GM23338 (cell line): ENCODE results near the gene GRIN2A. TPM values are rescaled to one million over a fixed set of nuclear protein-coding genes. Genes with fewer than 3 reads are reported as not detected.

Experiments
- ATAC-seq: fragments of 200-7000 bp; cut with Tn5 transposase; 3 replicates; pipeline ENCODE4 v1.9.1; 2020
- DNase-seq: peaks from one replicate; pipeline ENCODE4 v3.0.0-alpha.2; 2015; ENCODE audit warnings: low spot score
- H2AFZ ChIP-seq: fragments of 200-600 bp; sonication (generic); 2 replicates; pipeline ENCODE4 v1.8.0; 2016; ENCODE audit warnings: antibody characterized with exemption, mild to moderate bottlenecking, moderate library complexity
- H3F3A ChIP-seq: fragments of 200-600 bp; sonication (generic); replicated peaks from 2 replicates; pipeline ENCODE4 v1.8.0; 2017; ENCODE audit warnings: antibody characterized with exemption, mixed run types, low read depth
- H3K27ac ChIP-seq: fragments of 200-600 bp; sonication (generic); 2 replicates; pipeline ENCODE4 v1.6.1; 2016; ENCODE audit warnings: low read depth
- H3K27me3 ChIP-seq: fragments of 200-600 bp; sonication (generic); 2 replicates; pipeline ENCODE4 v1.8.0; 2016; ENCODE audit warnings: mild to moderate bottlenecking, mixed run types, moderate library complexity; ENCODE audit not compliant: insufficient read depth
- H3K36me3 ChIP-seq: fragments of 200-600 bp; sonication (generic); 2 replicates; pipeline ENCODE4 v1.8.0; 2016; ENCODE audit warnings: mild to moderate bottlenecking; ENCODE audit not compliant: insufficient read depth
- H3K4me1 ChIP-seq: fragments of 200-600 bp; sonication (generic); 2 replicates; pipeline ENCODE4 v1.8.0; 2016; ENCODE audit warnings: mild to moderate bottlenecking, moderate library complexity; ENCODE audit not compliant: insufficient read depth
- H3K4me2 ChIP-seq: fragments of 200-600 bp; sonication (generic); 2 replicates; pipeline ENCODE4 v1.7.1; 2017; ENCODE audit warnings: mixed run types
- H3K4me3 ChIP-seq: fragments of 200-600 bp; sonication (generic); 2 replicates; pipeline ENCODE4 v1.6.1; 2016; ENCODE audit warnings: mixed run types
- H3K79me2 ChIP-seq: fragments of 200-600 bp; sonication (generic); replicated peaks from 2 replicates; pipeline ENCODE4 v1.8.0; 2017; ENCODE audit warnings: mild to moderate bottlenecking; ENCODE audit not compliant: insufficient read depth
- H3K9me2 ChIP-seq: fragments of 200-600 bp; sonication (generic); 2 replicates; pipeline ENCODE4 v1.8.0; 2017; ENCODE audit not compliant: insufficient read depth
- H4K20me1 ChIP-seq: fragments of 200-600 bp; sonication (generic); replicated peaks from 2 replicates; pipeline ENCODE4 v1.8.0; 2017; ENCODE audit warnings: mild to moderate bottlenecking; ENCODE audit not compliant: insufficient read depth
- H3K27ac Mint-ChIP-seq: 2 replicates; pipeline ENCODE4 v1.8.0; 2020; ENCODE audit warnings: inconsistent platforms, mild to moderate bottlenecking, moderate library complexity, mixed read lengths
- H3K27me3 Mint-ChIP-seq: 3 replicates; pipeline ENCODE4 v1.8.0; 2022; ENCODE audit warnings: low read depth, mild to moderate bottlenecking, moderate library complexity, mixed read lengths, inconsistent platforms; ENCODE audit not compliant: insufficient read depth, poor library complexity
- H3K36me3 Mint-ChIP-seq: 3 replicates; pipeline ENCODE4 v1.8.0; 2021; ENCODE audit warnings: low read depth, mild to moderate bottlenecking, inconsistent platforms, moderate library complexity, mixed read lengths
- H3K4me1 Mint-ChIP-seq: 3 replicates; pipeline ENCODE4 v1.8.0; 2020; ENCODE audit warnings: mild to moderate bottlenecking, inconsistent platforms, mixed read lengths
- H3K4me3 Mint-ChIP-seq: 3 replicates; pipeline ENCODE4 v1.8.0; 2021; ENCODE audit warnings: moderate library complexity, mild to moderate bottlenecking, inconsistent platforms, mixed read lengths
- H3K9me3 Mint-ChIP-seq: 3 replicates; pipeline ENCODE4 v1.8.0; 2020; ENCODE audit warnings: moderate library complexity, mild to moderate bottlenecking, inconsistent platforms, mixed read lengths
- CREB1 ChIP-seq: fragments of 250-450 bp; sonication (Bioruptor Pico); IDR thresholded peaks from 2 replicates; pipeline ENCODE4 v1.5.0; 2020; ENCODE audit warnings: low read depth, mild to moderate bottlenecking, moderate library complexity
- CTCF ChIP-seq, 2 experiments: fragments of 200-600 bp in 1 of 2; sonication (generic) in 1 of 2; conservative IDR thresholded peaks; 2 replicates each; pipeline versions ENCODE4 v1.5.1 to v1.6.1; 2016 to 2017; ENCODE audit warnings: antibody characterized with exemption in 2 of 2, low read depth in 2 of 2, mild to moderate bottlenecking in 2 of 2, moderate library complexity in 1 of 2
- ETS1 ChIP-seq: IDR thresholded peaks from 2 replicates; pipeline ENCODE4 v1.6.1; 2016; ENCODE audit warnings: antibody characterized with exemption
- EZH2 ChIP-seq: fragments of 200-600 bp; sonication (generic); IDR thresholded peaks from one replicate; pipeline ENCODE4 v1.8.0; 2017; ENCODE audit warnings: antibody characterized with exemption, mild to moderate bottlenecking, low read depth; ENCODE audit not compliant: unreplicated experiment
- EZH2phosphoT487 ChIP-seq: fragments of 200-600 bp; sonication (generic); IDR thresholded peaks from one replicate; pipeline ENCODE4 v1.8.1; 2018; ENCODE audit warnings: antibody characterized with exemption; ENCODE audit not compliant: unreplicated experiment
- JUNB ChIP-seq: IDR thresholded peaks from one replicate; pipeline ENCODE4 v1.6.1; 2016; ENCODE audit warnings: antibody characterized with exemption; ENCODE audit not compliant: unreplicated experiment
- NANOG ChIP-seq: IDR thresholded peaks from 2 replicates; pipeline ENCODE4 v1.6.1; 2016; ENCODE audit warnings: antibody characterized with exemption, borderline replicate concordance
- POLR2AphosphoS5 ChIP-seq: IDR thresholded peaks from 2 replicates; pipeline ENCODE4 v1.6.1; 2016; ENCODE audit warnings: antibody characterized with exemption, low read depth
- REST ChIP-seq: IDR thresholded peaks from one replicate; pipeline ENCODE4 v1.6.1; 2018; ENCODE audit warnings: antibody characterized with exemption; ENCODE audit not compliant: unreplicated experiment
- STAT1 ChIP-seq: IDR thresholded peaks from one replicate; pipeline ENCODE4 v1.6.1; 2016; ENCODE audit warnings: antibody characterized with exemption; ENCODE audit not compliant: unreplicated experiment
- ZNF114 ChIP-seq: fragments of 250-450 bp; sonication (Bioruptor Pico); IDR thresholded peaks from 2 replicates; pipeline ENCODE4 v1.5.0; 2020; ENCODE audit warnings: mild to moderate bottlenecking, moderate library complexity
- ZNF331 ChIP-seq: fragments of 250-450 bp; sonication (Bioruptor Pico); IDR thresholded peaks from 2 replicates; pipeline ENCODE4 v1.5.0; 2020; ENCODE audit warnings: low read depth, mild to moderate bottlenecking, moderate library complexity
- ZNF462 ChIP-seq: fragments of 250-450 bp; sonication (Bioruptor Pico); IDR thresholded peaks from 2 replicates; pipeline ENCODE4 v1.5.0; 2020; ENCODE audit warnings: mild to moderate bottlenecking, moderate library complexity
- polyA plus RNA-seq: library from polyadenylated mRNA; unstranded; fragments of >200 nt; fragmentation: Nextera tagmentation; extraction: Ambion mirVana; gene quantifications from 2 replicates; pipeline ENCODE4 v1.2.1, GENCODE V29; 2016
- total RNA-seq: library from RNA; depleted of rRNA; stranded (reverse); fragments of >200 nt; shearing (Covaris generic); gene quantifications from 2 replicates; pipeline ENCODE4 v1.2.3, GENCODE V29; 2014

GRIN2A gene
- total and polyA plus RNA-seq, 2 experiments from 2014 or later, result 0.89 to 5.1 TPM

GRCh38 chr16:10180771-10181163 is 1.5 kb downstream of the GRIN2A start:
- ATAC-seq, result peak; percentile 53
- H3K27me3 Mint-ChIP-seq, result peaks cover 40% of the 10 kb centered on the region
- peak overlapping the region; percentile 84 for H3K4me3 ChIP-seq

More at GRCh38 chr16:10180771-10181163, 1.5 kb downstream of the GRIN2A start:
- peaks cover 3% of the 10 kb centered on the region; the same call in 1 of the 2 replicates for H4K20me1 ChIP-seq
- Mint-ChIP-seq H3K9me3 (no peaks in the 10 kb centered on the region; the same call in 2 of the 3 replicates), H3K36me3 (peaks cover 4% of the 10 kb centered on the region; the same call in 2 of the 3 replicates), H3K4me1 (peaks cover 6% of the 10 kb centered on the region; the same call in 1 of the 3 replicates), H3K27ac (no peak overlapping the region), H3K4me3 (peak overlapping the region; percentile 76)
- TF ChIP-seq JUNB, result no peak
- no peak for TF ChIP-seq ZNF114 (CRISPR knock-in tag)
- no peak for TF ChIP-seq EZH2phosphoT487
- TF ChIP-seq EZH2, result no peak
- peak; percentile 75 to 78 for TF ChIP-seq CTCF (conservative IDR thresholded peaks at IDR 0.05; ENCODE audit: low read depth in 2 of 2)
- TF ChIP-seq ETS1, result no peak
- 0 out of 2 replicates have a peak, but pooled peaks have one; percentile 34 for TF ChIP-seq POLR2AphosphoS5
- no peak for TF ChIP-seq STAT1
- TF ChIP-seq CREB1 (CRISPR knock-in tag), result peak; percentile 28; the same call in 1 of the 2 replicates
- no peak for TF ChIP-seq ZNF331 (CRISPR knock-in tag)
- no peak for TF ChIP-seq REST
- TF ChIP-seq ZNF462 (CRISPR knock-in tag), result no peak
- no peak for TF ChIP-seq NANOG
- 0 out of 2 replicates have a peak, but pooled peaks cover 10% of the 10 kb centered on the region for H3K9me2 ChIP-seq
- peaks cover 73% of the 10 kb centered on the region for H3K27me3 ChIP-seq
- peaks cover 3% of the 10 kb centered on the region; the same call in 1 of the 2 replicates for H3K4me1 ChIP-seq
- no peaks in the 10 kb centered on the region for H3F3A ChIP-seq
- H2AFZ ChIP-seq, result peak overlapping the region; percentile 96
- no peaks in the 10 kb centered on the region for H3K79me2 ChIP-seq
- peak; percentile 97 for DNase-seq
- peak overlapping the region; percentile 94 for H3K4me2 ChIP-seq
- no peak overlapping the region for H3K27ac ChIP-seq
- no peaks in the 10 kb centered on the region for H3K36me3 ChIP-seq
